Fibroblast of lung (primary cell): ENCODE results near the gene WDR35.
"Not testable (repeated sequence)": the region's sequence is repeated elsewhere in the genome, so short reads cannot be mapped to it uniquely, and the experiment has no call there.

ENCODE experiments used
- EZH2 ChIP-seq: IDR thresholded peaks from 2 replicates; pipeline ENCODE4 v1.5.1; 2012; ENCODE audit warnings: low read length, control low read depth, mild to moderate bottlenecking; ENCODE audit errors: missing control alignments
- TF ChIP-seq, protein P1 (sequence below), 2 donors: IDR thresholded peaks in 1 of 2; conservative IDR thresholded peaks in 1 of 2; 1 replicate in 1 of 2; 2 replicates in 1 of 2; pipeline ENCODE4 v1.5.1; 2011 to 2012; ENCODE audit warnings: low read length in 2 of 2, control low read depth in 1 of 2, inconsistent platforms in 1 of 2, low read depth in 1 of 2, mild to moderate bottlenecking in 1 of 2

DNA sequence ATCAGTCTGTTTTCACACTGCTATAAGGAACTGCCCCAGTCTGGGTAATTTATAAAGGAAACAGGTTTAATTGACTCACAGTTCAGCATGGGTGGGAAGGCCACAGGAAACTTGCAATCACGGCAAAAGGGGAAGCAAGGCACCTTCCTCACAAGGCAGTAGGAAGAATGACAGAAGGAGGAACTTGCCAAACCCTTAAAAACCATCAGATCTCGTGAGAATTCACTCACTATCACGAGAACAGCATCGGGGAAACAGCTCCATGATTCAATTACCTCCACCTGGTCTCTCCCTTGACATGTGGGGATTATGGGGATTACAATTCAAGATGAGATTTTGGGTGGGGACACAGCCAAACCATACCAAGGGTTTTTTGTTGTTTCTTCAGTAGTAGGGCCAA is 97.9 kb downstream of the WDR35 start:
- TF ChIP-seq, protein P1, sequence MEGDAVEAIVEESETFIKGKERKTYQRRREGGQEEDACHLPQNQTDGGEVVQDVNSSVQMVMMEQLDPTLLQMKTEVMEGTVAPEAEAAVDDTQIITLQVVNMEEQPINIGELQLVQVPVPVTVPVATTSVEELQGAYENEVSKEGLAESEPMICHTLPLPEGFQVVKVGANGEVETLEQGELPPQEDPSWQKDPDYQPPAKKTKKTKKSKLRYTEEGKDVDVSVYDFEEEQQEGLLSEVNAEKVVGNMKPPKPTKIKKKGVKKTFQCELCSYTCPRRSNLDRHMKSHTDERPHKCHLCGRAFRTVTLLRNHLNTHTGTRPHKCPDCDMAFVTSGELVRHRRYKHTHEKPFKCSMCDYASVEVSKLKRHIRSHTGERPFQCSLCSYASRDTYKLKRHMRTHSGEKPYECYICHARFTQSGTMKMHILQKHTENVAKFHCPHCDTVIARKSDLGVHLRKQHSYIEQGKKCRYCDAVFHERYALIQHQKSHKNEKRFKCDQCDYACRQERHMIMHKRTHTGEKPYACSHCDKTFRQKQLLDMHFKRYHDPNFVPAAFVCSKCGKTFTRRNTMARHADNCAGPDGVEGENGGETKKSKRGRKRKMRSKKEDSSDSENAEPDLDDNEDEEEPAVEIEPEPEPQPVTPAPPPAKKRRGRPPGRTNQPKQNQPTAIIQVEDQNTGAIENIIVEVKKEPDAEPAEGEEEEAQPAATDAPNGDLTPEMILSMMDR (conservative IDR thresholded peaks at IDR 0.05 in 1 of 2, IDR thresholded peaks at IDR 0.05 in 1 of 2; ENCODE audit: low read depth in 1 of 2, low read length in 2 of 2), result not testable (repeated sequence)
- TF ChIP-seq EZH2, result not testable (repeated sequence)
